ENCODE results near the gene IL1RAP.

IL1RAP gene

GRCh38 chr3:190537146-190537545 is 23.3 kb downstream of the IL1RAP start:
- Histone ChIP-seq H3K9me3 (ENCODE audit: insufficient read depth, low read length) (no peaks in the 10 kb centered on the region), H4K20me1 (ENCODE audit: low read depth, low read length) (no peaks in the 10 kb centered on the region), H3K36me3 (ENCODE audit: low read length) (no peaks in the 10 kb centered on the region), H3F3A (ENCODE audit: insufficient read depth) (no peaks in the 10 kb centered on the region), H3K4me3 (ENCODE audit: insufficient read depth, low read length, poor library complexity, severe bottlenecking) (no peak overlapping the region), H2AFZ (ENCODE audit: low read depth, low read length, severe bottlenecking) (no peak overlapping the region), H3K4me2 (ENCODE audit: low read depth, low read length, poor library complexity, severe bottlenecking) (no peak overlapping the region), H3K79me2 (ENCODE audit: insufficient read depth, low read length) (no peaks in the 10 kb centered on the region), H3K27ac (ENCODE audit: low read depth, low read length) (no peak overlapping the region), H3K9me2 (replicated peaks; ENCODE audit: insufficient read depth, low read length) (no peaks in the 10 kb centered on the region), H3K9ac (ENCODE audit: low read length) (no peak overlapping the region), H3K27me3 (ENCODE audit: low read length) (no peaks in the 10 kb centered on the region)
- TF ChIP-seq CTCF (IDR thresholded peaks at IDR 0.05; ENCODE audit: insufficient read depth, low read length, poor library complexity, severe bottlenecking) (no peak), EZH2phosphoT487 (conservative IDR thresholded peaks at IDR 0.05; ENCODE audit: low read length) (no peak)

- Histone ChIP-seq H3K4me3 (ENCODE audit: insufficient read depth, low read length, poor library complexity, severe bottlenecking) (no peak overlapping the region), H2AFZ (ENCODE audit: low read depth, low read length, severe bottlenecking) (no peak overlapping the region), H3K27me3 (ENCODE audit: low read length) (no peaks in the 10 kb centered on the region), H3K79me2 (ENCODE audit: insufficient read depth, low read length) (no peaks in the 10 kb centered on the region), H3K36me3 (ENCODE audit: low read length) (no peaks in the 10 kb centered on the region), H3K27ac (ENCODE audit: low read depth, low read length) (no peak overlapping the region), H3K9me3 (ENCODE audit: insufficient read depth, low read length) (no peaks in the 10 kb centered on the region), H3F3A (ENCODE audit: insufficient read depth) (no peaks in the 10 kb centered on the region), H3K4me2 (ENCODE audit: low read depth, low read length, poor library complexity, severe bottlenecking) (no peak overlapping the region), H3K9me2 (replicated peaks; ENCODE audit: insufficient read depth, low read length) (no peaks in the 10 kb centered on the region), H3K9ac (ENCODE audit: low read length) (no peak overlapping the region), H4K20me1 (ENCODE audit: low read depth, low read length) (no peaks in the 10 kb centered on the region)
- TF ChIP-seq EZH2phosphoT487 (conservative IDR thresholded peaks at IDR 0.05; ENCODE audit: low read length), result no peak
- no peak for TF ChIP-seq CTCF (IDR thresholded peaks at IDR 0.05; ENCODE audit: insufficient read depth, low read length, poor library complexity, severe bottlenecking)
These were observed 24.4 kb downstream of the IL1RAP start for GRCh38 chr3:190538288-190538687.

GRCh38 chr3:190539526-190539925 is 25.6 kb downstream of the IL1RAP start:
- Histone ChIP-seq H3K9ac (ENCODE audit: low read length) (no peak overlapping the region), H2AFZ (ENCODE audit: low read depth, low read length, severe bottlenecking) (no peak overlapping the region), H3K27ac (ENCODE audit: low read depth, low read length) (no peak overlapping the region), H3K79me2 (ENCODE audit: insufficient read depth, low read length) (no peaks in the 10 kb centered on the region), H3K4me3 (ENCODE audit: insufficient read depth, low read length, poor library complexity, severe bottlenecking) (no peak overlapping the region), H3F3A (ENCODE audit: insufficient read depth) (no peaks in the 10 kb centered on the region), H3K9me3 (ENCODE audit: insufficient read depth, low read length) (no peaks in the 10 kb centered on the region), H3K27me3 (ENCODE audit: low read length) (no peaks in the 10 kb centered on the region), H3K9me2 (replicated peaks; ENCODE audit: insufficient read depth, low read length) (no peaks in the 10 kb centered on the region), H4K20me1 (ENCODE audit: low read depth, low read length) (no peaks in the 10 kb centered on the region), H3K4me2 (ENCODE audit: low read depth, low read length, poor library complexity, severe bottlenecking) (no peak overlapping the region), H3K36me3 (ENCODE audit: low read length) (no peaks in the 10 kb centered on the region)
- no peak for TF ChIP-seq EZH2phosphoT487 (conservative IDR thresholded peaks at IDR 0.05; ENCODE audit: low read length)

- Histone ChIP-seq H3F3A (ENCODE audit: insufficient read depth) (no peaks in the 10 kb centered on the region), H3K4me2 (ENCODE audit: low read depth, low read length, poor library complexity, severe bottlenecking) (no peak overlapping the region), H2AFZ (ENCODE audit: low read depth, low read length, severe bottlenecking) (no peak overlapping the region), H3K27me3 (ENCODE audit: low read length) (no peaks in the 10 kb centered on the region), H4K20me1 (ENCODE audit: low read depth, low read length) (no peaks in the 10 kb centered on the region), H3K27ac (ENCODE audit: low read depth, low read length) (no peak overlapping the region), H3K9me2 (replicated peaks; ENCODE audit: insufficient read depth, low read length) (no peaks in the 10 kb centered on the region), H3K79me2 (ENCODE audit: insufficient read depth, low read length) (no peaks in the 10 kb centered on the region), H3K36me3 (ENCODE audit: low read length) (no peaks in the 10 kb centered on the region), H3K9me3 (ENCODE audit: insufficient read depth, low read length) (no peaks in the 10 kb centered on the region), H3K9ac (ENCODE audit: low read length) (no peak overlapping the region), H3K4me3 (ENCODE audit: insufficient read depth, low read length, poor library complexity, severe bottlenecking) (no peak overlapping the region)
- TF ChIP-seq CTCF (IDR thresholded peaks at IDR 0.05; ENCODE audit: insufficient read depth, low read length, poor library complexity, severe bottlenecking), result no peak
- no peak for TF ChIP-seq EZH2phosphoT487 (conservative IDR thresholded peaks at IDR 0.05; ENCODE audit: low read length)
These were observed 27.1 kb downstream of the IL1RAP start for GRCh38 chr3:190541008-190541407.
